Endothelial cell (in vitro differentiated cells): ENCODE data around the gene KIFBP. TPM values are rescaled to one million over a fixed set of nuclear protein-coding genes. Genes with fewer than 3 reads are reported as not detected.
"Not testable (repeated sequence)": the region's sequence is repeated elsewhere in the genome, so short reads cannot be mapped to it uniquely, and the experiment has no call there.

Experiments
- DNase-seq: peaks from one replicate; pipeline ENCODE4 v3.0.0; 2021; ENCODE audit warnings: low spot score
- H3K27ac Mint-ChIP-seq: one replicate; pipeline ENCODE4 v1.8.0; 2021; ENCODE audit warnings: mixed read lengths, inconsistent platforms; ENCODE audit not compliant: unreplicated experiment
- H3K27me3 Mint-ChIP-seq: one replicate; pipeline ENCODE4 v1.8.0; 2021; ENCODE audit warnings: mild to moderate bottlenecking, moderate library complexity, mixed read lengths, inconsistent platforms; ENCODE audit not compliant: unreplicated experiment
- H3K36me3 Mint-ChIP-seq: one replicate; pipeline ENCODE4 v1.8.0; 2021; ENCODE audit warnings: mild to moderate bottlenecking, low read depth, mixed read lengths, inconsistent platforms; ENCODE audit not compliant: unreplicated experiment
- H3K4me1 Mint-ChIP-seq: one replicate; pipeline ENCODE4 v1.8.0; 2021; ENCODE audit warnings: mild to moderate bottlenecking, mixed read lengths, inconsistent platforms; ENCODE audit not compliant: unreplicated experiment
- H3K4me3 Mint-ChIP-seq: one replicate; pipeline ENCODE4 v1.8.0; 2021; ENCODE audit warnings: mild to moderate bottlenecking, mixed read lengths, inconsistent platforms; ENCODE audit not compliant: unreplicated experiment
- H3K9me3 Mint-ChIP-seq: one replicate; pipeline ENCODE4 v1.8.0; 2021; ENCODE audit warnings: mixed read lengths, inconsistent platforms; ENCODE audit not compliant: unreplicated experiment
- CTCF ChIP-seq: fragments of 200-600 bp; sonication (generic); IDR thresholded peaks from one replicate; pipeline ENCODE4 v1.5.0; 2021; ENCODE audit warnings: antibody characterized with exemption; ENCODE audit not compliant: unreplicated experiment
- long read RNA-seq: library from polyadenylated mRNA; unstranded; transcript quantifications from one replicate; pipeline ENCODE4 v2.0.0, GENCODE V29; 2020; ENCODE audit not compliant: unreplicated experiment
- total RNA-seq: library from RNA; stranded (reverse); fragmentation: NEBNext Ultra II Directional; extraction: Animal tissue kit (Norgen Biotek cat#: 25700); gene quantifications from one replicate; pipeline ENCODE4 v1.2.1, GENCODE V29; 2021; ENCODE audit not compliant: unreplicated experiment

KIFBP gene, protein sequence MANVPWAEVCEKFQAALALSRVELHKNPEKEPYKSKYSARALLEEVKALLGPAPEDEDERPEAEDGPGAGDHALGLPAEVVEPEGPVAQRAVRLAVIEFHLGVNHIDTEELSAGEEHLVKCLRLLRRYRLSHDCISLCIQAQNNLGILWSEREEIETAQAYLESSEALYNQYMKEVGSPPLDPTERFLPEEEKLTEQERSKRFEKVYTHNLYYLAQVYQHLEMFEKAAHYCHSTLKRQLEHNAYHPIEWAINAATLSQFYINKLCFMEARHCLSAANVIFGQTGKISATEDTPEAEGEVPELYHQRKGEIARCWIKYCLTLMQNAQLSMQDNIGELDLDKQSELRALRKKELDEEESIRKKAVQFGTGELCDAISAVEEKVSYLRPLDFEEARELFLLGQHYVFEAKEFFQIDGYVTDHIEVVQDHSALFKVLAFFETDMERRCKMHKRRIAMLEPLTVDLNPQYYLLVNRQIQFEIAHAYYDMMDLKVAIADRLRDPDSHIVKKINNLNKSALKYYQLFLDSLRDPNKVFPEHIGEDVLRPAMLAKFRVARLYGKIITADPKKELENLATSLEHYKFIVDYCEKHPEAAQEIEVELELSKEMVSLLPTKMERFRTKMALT
- total RNA-seq = 26.2 TPM
- long read RNA-seq, transcript KIF1BP-201 (7 exons, 2,544 nt) = major isoform, 18 of 21 reads
- long read RNA-seq, partial matches to known transcripts = 0 of 21 reads
- long read RNA-seq, other reads (novel, unspliced or antisense) = 1 of 21 reads

- H3K9me3 Mint-ChIP-seq = no peaks in the 10 kb centered on the region
- no peak for TF ChIP-seq CTCF
- H3K27ac Mint-ChIP-seq = peak within 1 kb of the TSS; percentile 44
- H3K36me3 Mint-ChIP-seq = peaks cover 4% of the 10 kb centered on the region
- peak within 1 kb of the TSS; percentile 93 for H3K4me3 Mint-ChIP-seq
- H3K27me3 Mint-ChIP-seq = no peaks in the 10 kb centered on the region
- DNase-seq = peak; percentile 85
- H3K4me1 Mint-ChIP-seq = peaks cover 23% of the 10 kb centered on the region
These were observed at the start of gene KIFBP for GRCh38 chr10:68988530-68989316. TSS of gene KIFBP (plus strand) at chr10:68988803. CDS start at chr10:68988833, 30 bp downstream.

GRCh38 chr10:68938884-68939283 lies 49.7 kb upstream of the KIFBP start:
- Mint-ChIP-seq H3K4me1 (no peaks in the 10 kb centered on the region), H3K36me3 (peaks cover 19% of the 10 kb centered on the region), H3K27ac (no peak overlapping the region), H3K27me3 (no peaks in the 10 kb centered on the region), H3K4me3 (no peak overlapping the region), H3K9me3 (no peaks in the 10 kb centered on the region)
- no peak for TF ChIP-seq CTCF
- no peak for DNase-seq

DNA sequence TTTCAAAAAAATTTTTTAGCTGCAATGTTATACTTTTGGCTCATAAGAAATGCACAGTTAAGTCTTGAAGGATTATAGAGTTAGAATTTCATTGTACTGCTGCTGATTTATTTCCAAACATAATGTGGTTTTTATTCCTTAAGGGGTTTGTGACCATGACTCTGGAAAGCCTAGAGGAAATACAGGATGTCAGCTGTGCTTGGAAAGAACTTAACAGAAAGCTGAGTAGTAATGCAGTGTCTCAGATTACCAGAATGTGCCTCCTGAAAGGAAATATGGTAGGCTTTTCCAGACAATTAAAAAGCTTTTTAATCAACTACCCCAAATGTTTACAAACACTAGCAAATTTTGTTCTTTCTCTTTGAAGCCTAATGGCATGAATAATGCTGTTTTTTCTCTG lies 47.7 kb upstream of the KIFBP start:
- not testable (repeated sequence) for H3K27ac Mint-ChIP-seq, H3K27me3 Mint-ChIP-seq, DNase-seq, H3K4me3 Mint-ChIP-seq, H3K4me1 Mint-ChIP-seq, H3K9me3 Mint-ChIP-seq
- peaks cover 25% of the 10 kb centered on the region for H3K36me3 Mint-ChIP-seq

DNA sequence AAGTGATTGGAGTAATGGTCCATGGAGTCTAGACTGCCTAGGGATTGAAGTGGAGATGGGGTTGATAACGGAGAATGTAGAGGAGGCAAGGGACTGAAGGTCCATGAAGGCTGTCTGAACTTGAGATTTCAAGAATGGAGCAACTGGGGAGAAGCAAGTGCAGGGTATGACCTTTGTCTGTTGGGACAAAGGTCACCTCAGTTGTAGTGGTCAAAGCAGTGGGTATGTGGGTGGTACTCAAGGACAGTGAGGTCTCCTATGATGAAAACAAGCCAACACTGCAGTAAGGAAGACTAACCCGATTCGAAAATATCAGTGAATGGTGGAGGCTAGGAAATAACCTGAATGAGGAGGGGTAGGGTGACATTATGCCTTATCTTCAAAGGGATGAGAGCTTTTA lies 38.0 kb upstream of the KIFBP start:
- Mint-ChIP-seq H3K36me3 (peaks cover 12% of the 10 kb centered on the region), H3K9me3 (no peaks in the 10 kb centered on the region), H3K27ac (no peak overlapping the region), H3K27me3 (no peaks in the 10 kb centered on the region), H3K4me1 (no peaks in the 10 kb centered on the region), H3K4me3 (no peak overlapping the region)
- TF ChIP-seq CTCF = no peak
- DNase-seq = no peak

- DNase-seq = no peak
- Mint-ChIP-seq H3K4me1 (peaks cover 13% of the 10 kb centered on the region), H3K36me3 (peaks cover 5% of the 10 kb centered on the region), H3K4me3 (no peak overlapping the region), H3K9me3 (no peaks in the 10 kb centered on the region), H3K27me3 (peaks cover 9% of the 10 kb centered on the region), H3K27ac (peak overlapping the region; percentile 52)
- TF ChIP-seq CTCF = no peak
These were observed 33.7 kb upstream of the KIFBP start for GRCh38 chr10:68954904-68955303.
